Fibroblast of lung (primary cell): ENCODE data around the gene PREB. TPM values are rescaled to one million over a fixed set of nuclear protein-coding genes. Genes with fewer than 3 reads are reported as not detected.

Experiments used
- DNase-seq, 2 donors: peaks; one replicate each; pipeline versions ENCODE4 v3.0.0 to v3.0.0-alpha.2; 2010; ENCODE audit warnings: low read depth in 2 of 2
- H2AFZ ChIP-seq: 2 replicates; pipeline ENCODE4 v1.5.1; 2012; ENCODE audit warnings: low read length, control low read depth, inconsistent platforms
- H3K27ac ChIP-seq: 2 replicates; pipeline ENCODE4 v1.5.1; 2011; ENCODE audit warnings: low read length, control low read depth; ENCODE audit not compliant: insufficient read depth
- H3K27me3 ChIP-seq: 2 replicates; pipeline ENCODE4 v1.5.1; 2011; ENCODE audit warnings: mild to moderate bottlenecking, low read length; ENCODE audit not compliant: control insufficient read depth, insufficient read depth
- H3K36me3 ChIP-seq: 2 replicates; pipeline ENCODE4 v1.5.1; 2011; ENCODE audit warnings: low read length; ENCODE audit not compliant: control insufficient read depth, insufficient read depth
- H3K4me1 ChIP-seq: 2 replicates; pipeline ENCODE4 v1.5.1; 2011; ENCODE audit warnings: low read length; ENCODE audit not compliant: control insufficient read depth, insufficient read depth; ENCODE audit errors: extremely low read depth
- H3K4me2 ChIP-seq: 2 replicates; pipeline ENCODE4 v1.5.1; 2011; ENCODE audit warnings: low read length, control low read depth; ENCODE audit not compliant: insufficient read depth; ENCODE audit errors: extremely low read depth
- H3K4me3 ChIP-seq, 4 experiments: fragments of 200-600 bp in 1 of 4; sonication (generic) in 1 of 4; replicated peaks in 1 of 4; 2 replicates each; pipeline ENCODE4 v1.5.1; 2011 to 2016; ENCODE audit warnings: low read length in 4 of 4, low read depth in 3 of 4, mild to moderate bottlenecking in 3 of 4, control low read depth in 2 of 4, inconsistent platforms in 1 of 4, mixed read lengths in 1 of 4; ENCODE audit not compliant: insufficient read depth in 1 of 4; ENCODE audit errors: control extremely low read depth in 1 of 4
- H3K79me2 ChIP-seq: 2 replicates; pipeline ENCODE4 v1.5.1; 2012; ENCODE audit warnings: mild to moderate bottlenecking, low read length, inconsistent platforms; ENCODE audit not compliant: control insufficient read depth, insufficient read depth
- H3K9ac ChIP-seq: 2 replicates; pipeline ENCODE4 v1.5.1; 2011; ENCODE audit warnings: mild to moderate bottlenecking, low read length, control low read depth; ENCODE audit not compliant: insufficient read depth
- H3K9me3 ChIP-seq: 2 replicates; pipeline ENCODE4 v1.5.1; 2012; ENCODE audit warnings: low read depth, low read length; ENCODE audit not compliant: control insufficient read depth, insufficient read depth
- H4K20me1 ChIP-seq: 2 replicates; pipeline ENCODE4 v1.5.1; 2011; ENCODE audit warnings: low read length; ENCODE audit not compliant: control insufficient read depth, insufficient read depth; ENCODE audit errors: extremely low read depth
- EZH2 ChIP-seq: IDR thresholded peaks from 2 replicates; pipeline ENCODE4 v1.5.1; 2012; ENCODE audit warnings: low read length, control low read depth, mild to moderate bottlenecking; ENCODE audit errors: missing control alignments
- polyA plus RNA-seq, 2 donors: library from polyadenylated mRNA; depleted of rRNA in 1 of 2; stranded (reverse) in 1 of 2; unstranded in 1 of 2; fragments of >200 nt; gene quantifications; 2 replicates each; pipeline ENCODE4 v1.2.1, GENCODE V29; 2011 to 2012; ENCODE audit warnings: missing spikeins in 1 of 2
- total RNA-seq: library from RNA; depleted of rRNA; stranded (reverse); fragments of >200 nt; gene quantifications from 2 replicates; pipeline ENCODE4 v1.2.1, GENCODE V29; 2014
- TF ChIP-seq, protein P1 (sequence below), 2 donors: IDR thresholded peaks in 1 of 2; conservative IDR thresholded peaks in 1 of 2; 1 replicate in 1 of 2; 2 replicates in 1 of 2; pipeline ENCODE4 v1.5.1; 2011 to 2012; ENCODE audit warnings: low read length in 2 of 2, control low read depth in 1 of 2, inconsistent platforms in 1 of 2, low read depth in 1 of 2, mild to moderate bottlenecking in 1 of 2

PREB gene
- total and polyA plus RNA-seq, 2 donors (not counting 1 experiment from before 2014, with no cell fraction given): 36.0 to 42.9 TPM

DNA sequence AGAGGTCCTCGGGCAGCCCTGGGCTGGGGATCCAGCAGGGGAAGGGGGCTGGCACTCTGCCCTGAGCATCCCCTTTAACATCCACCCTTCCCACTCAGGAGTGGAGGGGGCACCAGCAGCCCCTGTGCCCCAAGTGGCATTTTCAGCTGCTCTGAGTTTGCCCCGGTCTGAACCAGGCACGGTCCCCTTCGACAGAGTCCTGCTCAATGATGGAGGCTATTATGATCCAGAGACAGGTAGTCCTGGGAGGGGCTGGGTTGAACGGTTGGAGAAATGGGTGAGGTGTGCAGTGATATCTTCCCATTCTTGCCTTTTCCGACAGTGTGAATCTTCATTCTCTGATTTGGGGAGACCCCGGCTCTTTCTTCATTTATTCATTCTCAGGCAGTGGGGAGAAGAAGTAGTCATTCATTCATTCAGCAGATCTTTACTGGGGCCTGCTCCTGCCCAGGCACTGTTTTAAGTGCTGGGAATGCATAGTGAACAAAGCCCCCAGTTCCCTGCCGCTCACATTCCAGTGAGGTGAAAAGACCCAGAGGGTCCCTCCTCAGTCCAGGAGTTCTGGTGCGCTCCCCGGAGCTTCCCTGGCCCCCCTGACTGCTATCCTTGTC is 49.3 kb downstream of the PREB start:
- peaks cover 18% of the 10 kb centered on the region for H3K36me3 ChIP-seq
- peaks cover 12% of the 10 kb centered on the region for H3K79me2 ChIP-seq
- TF ChIP-seq EZH2: no peak
- TF ChIP-seq, protein P1, sequence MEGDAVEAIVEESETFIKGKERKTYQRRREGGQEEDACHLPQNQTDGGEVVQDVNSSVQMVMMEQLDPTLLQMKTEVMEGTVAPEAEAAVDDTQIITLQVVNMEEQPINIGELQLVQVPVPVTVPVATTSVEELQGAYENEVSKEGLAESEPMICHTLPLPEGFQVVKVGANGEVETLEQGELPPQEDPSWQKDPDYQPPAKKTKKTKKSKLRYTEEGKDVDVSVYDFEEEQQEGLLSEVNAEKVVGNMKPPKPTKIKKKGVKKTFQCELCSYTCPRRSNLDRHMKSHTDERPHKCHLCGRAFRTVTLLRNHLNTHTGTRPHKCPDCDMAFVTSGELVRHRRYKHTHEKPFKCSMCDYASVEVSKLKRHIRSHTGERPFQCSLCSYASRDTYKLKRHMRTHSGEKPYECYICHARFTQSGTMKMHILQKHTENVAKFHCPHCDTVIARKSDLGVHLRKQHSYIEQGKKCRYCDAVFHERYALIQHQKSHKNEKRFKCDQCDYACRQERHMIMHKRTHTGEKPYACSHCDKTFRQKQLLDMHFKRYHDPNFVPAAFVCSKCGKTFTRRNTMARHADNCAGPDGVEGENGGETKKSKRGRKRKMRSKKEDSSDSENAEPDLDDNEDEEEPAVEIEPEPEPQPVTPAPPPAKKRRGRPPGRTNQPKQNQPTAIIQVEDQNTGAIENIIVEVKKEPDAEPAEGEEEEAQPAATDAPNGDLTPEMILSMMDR (conservative IDR thresholded peaks at IDR 0.05 in 1 of 2, IDR thresholded peaks at IDR 0.05 in 1 of 2; ENCODE audit: low read depth in 1 of 2, low read length in 2 of 2): no peak
- no peaks in the 10 kb centered on the region for H3K9me3 ChIP-seq
- no peaks in the 10 kb centered on the region for H3K27me3 ChIP-seq
- H4K20me1 ChIP-seq: no peaks in the 10 kb centered on the region
- H3K4me3 ChIP-seq: peak overlapping the region in 1 of 4 experiments; percentile 54
- DNase-seq: no peak
- H3K9ac ChIP-seq: no peak overlapping the region
- H3K4me1 ChIP-seq: peaks cover 12% of the 10 kb centered on the region
- H2AFZ ChIP-seq: no peak overlapping the region
- no peak overlapping the region for H3K27ac ChIP-seq
- H3K4me2 ChIP-seq: peak overlapping the region; percentile 70

DNA sequence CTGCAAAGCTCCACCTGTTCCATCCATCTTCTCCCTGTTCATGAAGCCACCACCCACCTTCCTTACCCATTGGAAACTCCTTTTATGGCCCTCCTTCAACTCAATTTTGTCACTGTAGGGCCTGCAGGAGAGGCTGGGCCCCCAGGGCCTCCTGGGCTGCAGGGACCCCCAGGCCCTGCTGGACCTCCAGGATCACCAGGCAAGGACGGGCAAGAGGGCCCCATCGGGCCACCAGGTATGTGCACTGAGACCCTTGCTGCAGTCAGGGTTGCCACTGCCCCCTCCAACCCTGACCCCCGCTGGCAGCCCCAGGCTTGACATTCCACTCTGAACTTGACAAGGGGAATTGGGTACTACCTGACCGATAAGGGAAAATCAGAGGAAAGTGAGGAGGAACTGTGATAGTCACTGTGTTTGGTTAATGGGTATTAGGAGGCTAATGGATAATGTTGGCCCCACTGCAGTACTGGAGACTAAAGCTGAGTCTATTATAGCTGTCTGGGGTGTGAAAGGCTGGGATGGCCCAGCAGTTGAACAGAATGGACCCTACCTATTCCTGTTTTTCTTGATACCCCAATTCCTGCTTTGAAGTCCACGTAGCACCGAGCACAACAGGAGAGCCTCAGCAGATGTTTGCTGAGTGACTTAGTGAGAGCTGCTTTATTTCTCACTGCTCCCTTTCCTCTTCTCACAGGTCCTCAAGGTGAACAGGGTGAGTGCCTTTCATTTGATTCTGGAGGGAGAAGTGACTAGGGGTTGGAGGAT is 50.0 kb downstream of the PREB start:
- Histone ChIP-seq H3K79me2 (peaks cover 19% of the 10 kb centered on the region), H3K4me1 (peaks cover 13% of the 10 kb centered on the region), H3K9ac (no peak overlapping the region), H3K4me3 (no peak overlapping the region), H3K9me3 (no peaks in the 10 kb centered on the region), H4K20me1 (no peaks in the 10 kb centered on the region), H3K27me3 (no peaks in the 10 kb centered on the region), H3K36me3 (peaks cover 18% of the 10 kb centered on the region), H2AFZ (no peak overlapping the region), H3K27ac (no peak overlapping the region), H3K4me2 (no peak overlapping the region)
- TF ChIP-seq, protein P1 (conservative IDR thresholded peaks at IDR 0.05 in 1 of 2, IDR thresholded peaks at IDR 0.05 in 1 of 2; ENCODE audit: low read depth in 1 of 2, low read length in 2 of 2): no peak
- no peak for TF ChIP-seq EZH2
- no peak for DNase-seq

DNA sequence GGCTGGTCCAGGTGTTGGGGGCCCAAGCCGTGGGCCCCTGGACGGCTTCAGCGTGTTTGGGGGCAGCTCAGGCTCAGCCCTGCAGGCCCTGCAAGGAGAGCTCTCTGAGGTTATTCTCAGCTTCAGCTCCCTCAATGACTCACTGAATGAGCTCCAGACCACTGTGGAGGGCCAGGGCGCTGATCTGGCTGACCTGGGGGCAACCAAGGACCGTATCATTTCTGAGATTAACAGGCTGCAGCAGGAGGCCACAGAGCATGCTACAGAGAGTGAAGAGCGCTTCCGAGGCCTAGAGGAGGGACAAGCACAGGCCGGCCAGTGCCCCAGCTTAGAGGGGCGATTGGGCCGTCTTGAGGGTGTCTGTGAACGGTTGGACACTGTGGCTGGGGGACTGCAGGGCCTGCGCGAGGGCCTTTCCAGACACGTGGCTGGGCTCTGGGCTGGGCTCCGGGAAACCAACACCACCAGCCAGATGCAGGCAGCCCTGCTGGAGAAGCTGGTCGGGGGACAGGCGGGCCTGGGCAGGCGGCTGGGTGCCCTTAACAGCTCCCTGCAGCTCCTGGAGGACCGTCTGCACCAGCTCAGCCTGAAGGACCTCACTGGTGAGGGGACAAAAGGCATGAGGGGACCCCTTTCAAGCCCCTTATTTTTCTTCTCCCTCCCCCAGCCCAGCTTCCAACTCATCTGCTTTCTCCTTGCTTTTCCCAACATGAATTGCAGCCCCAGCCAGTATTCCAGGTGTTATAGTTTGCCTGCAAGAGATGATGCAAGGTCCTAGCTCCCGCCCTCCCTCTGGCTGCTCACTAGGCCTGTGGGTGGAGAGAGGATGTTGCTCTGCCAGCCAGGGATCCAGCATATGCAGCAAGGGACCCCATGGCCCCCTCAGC is 50.8 kb downstream of the PREB start:
- Histone ChIP-seq H3K9ac (no peak overlapping the region), H3K27ac (no peak overlapping the region), H3K27me3 (no peaks in the 10 kb centered on the region), H3K4me1 (peaks cover 13% of the 10 kb centered on the region), H3K79me2 (peaks cover 28% of the 10 kb centered on the region), H3K36me3 (peaks cover 18% of the 10 kb centered on the region), H3K4me2 (no peak overlapping the region), H2AFZ (no peak overlapping the region), H4K20me1 (no peaks in the 10 kb centered on the region), H3K9me3 (no peaks in the 10 kb centered on the region), H3K4me3 (no peak overlapping the region)
- TF ChIP-seq EZH2: no peak
- TF ChIP-seq, protein P1 (conservative IDR thresholded peaks at IDR 0.05 in 1 of 2, IDR thresholded peaks at IDR 0.05 in 1 of 2; ENCODE audit: low read depth in 1 of 2, low read length in 2 of 2): no peak
- DNase-seq: no peak
